ENCODE data around the gene TRIOBP. TPM values are rescaled to one million over a fixed set of nuclear protein-coding genes. Genes with fewer than 3 reads are reported as not detected.

TRIOBP gene
- total RNA-seq, 4 donors from 2014 or later, result 45.3 to 86.4 (median 65.1) TPM

GRCh38 chr22:37747080-37747714 lies 50.3 kb downstream of the TRIOBP start:
- peak overlapping the region; percentile 98 for H3K4me3 ChIP-seq (ENCODE audit: low read depth, poor library complexity, severe bottlenecking)
- TF ChIP-seq CTCF (IDR thresholded peaks at IDR 0.05) (no peak), POLR2A (IDR thresholded peaks at IDR 0.05) (no peak)
- intact Hi-C loops (cut with DNase I; ENCODE audit: low total_unique reads), result no loop called here
- DNase-seq (ENCODE audit: low spot score in 2 of 2), result no peak
- 6 to 9% methylated on average over 7 to 10 of the region's 16 CpGs for WGBS, 2 donors

- WGBS, 2 donors, result 36 to 41% methylated on average over 8 of the region's 8 CpGs
- no peak for TF ChIP-seq POLR2A (IDR thresholded peaks at IDR 0.05)
- TF ChIP-seq CTCF (IDR thresholded peaks at IDR 0.05), result no peak
- DNase-seq (ENCODE audit: low spot score in 2 of 2), result no peak
- intact Hi-C loops (cut with DNase I; ENCODE audit: low total_unique reads), result no loop called here
- H3K4me3 ChIP-seq (ENCODE audit: low read depth, poor library complexity, severe bottlenecking), result no peak overlapping the region
These were observed 50.9 kb downstream of the TRIOBP start for GRCh38 chr22:37747715-37748100.

- TF ChIP-seq CTCF (IDR thresholded peaks at IDR 0.05) (no peak), POLR2A (IDR thresholded peaks at IDR 0.05) (no peak)
- 68 to 73% methylated on average over 8 of the region's 8 CpGs for WGBS, 2 donors
- DNase-seq (ENCODE audit: low spot score in 2 of 2), result no peak
- intact Hi-C loops (cut with DNase I; ENCODE audit: low total_unique reads), result no loop called here
- no peak overlapping the region for H3K4me3 ChIP-seq (ENCODE audit: low read depth, poor library complexity, severe bottlenecking)
These were observed 51.8 kb downstream of the TRIOBP start for GRCh38 chr22:37748659-37749058.

GRCh38 chr22:37749226-37749625 lies 52.4 kb downstream of the TRIOBP start:
- no peak for TF ChIP-seq CTCF (IDR thresholded peaks at IDR 0.05)
- TF ChIP-seq POLR2A (IDR thresholded peaks at IDR 0.05), result no peak

GRCh38 chr22:37749831-37750595 lies 53.2 kb downstream of the TRIOBP start:
- intact Hi-C loops (cut with DNase I; ENCODE audit: low total_unique reads), result no loop called here
- WGBS, 2 donors, result 51 to 56% methylated on average over 16 of the region's 16 CpGs
- peak in 1 of 2 donors; percentile 73 for DNase-seq (ENCODE audit: low spot score in 2 of 2)
- TF ChIP-seq CTCF (IDR thresholded peaks at IDR 0.05), result no peak
- TF ChIP-seq POLR2A (IDR thresholded peaks at IDR 0.05), result no peak
- no peak overlapping the region for H3K4me3 ChIP-seq (ENCODE audit: low read depth, poor library complexity, severe bottlenecking)

More at GRCh38 chr22:37749226-37749625, 52.4 kb downstream of the TRIOBP start:
- intact Hi-C loops (cut with DNase I; ENCODE audit: low total_unique reads), result no loop called here
- no peak for DNase-seq (ENCODE audit: low spot score in 2 of 2)
- WGBS, 2 donors, result 48 to 67% methylated on average over 12 of the region's 12 CpGs
- H3K4me3 ChIP-seq (ENCODE audit: low read depth, poor library complexity, severe bottlenecking), result no peak overlapping the region
